H7 (cell line): ENCODE results near the gene ZBED4. TPM values are rescaled to one million over a fixed set of nuclear protein-coding genes. Genes with fewer than 3 reads are reported as not detected.
A peak's percentile ranks its signal among the peaks of the same experiment; 100 is the strongest.

ENCODE experiments used
- DNase-seq: peaks from one replicate; pipeline ENCODE4 v3.0.0; 2012
- H3K27me3 ChIP-seq: 2 replicates; pipeline ENCODE4 v1.6.0; 2011; ENCODE audit warnings: mild to moderate bottlenecking, low read length; ENCODE audit not compliant: control insufficient read depth, insufficient read depth
- H3K36me3 ChIP-seq: replicated peaks from 2 replicates; pipeline ENCODE4 v1.5.1; 2011; ENCODE audit warnings: low read length; ENCODE audit not compliant: control insufficient read depth, insufficient read depth
- H3K4me3 ChIP-seq: 2 replicates; pipeline ENCODE4 v1.5.1; 2011; ENCODE audit warnings: low read depth, mild to moderate bottlenecking, control low read depth, low read length, moderate library complexity; ENCODE audit not compliant: insufficient read depth
- total RNA-seq: library from RNA; depleted of rRNA; stranded (reverse); fragments of >200 nt; shearing (Covaris generic); gene quantifications from 2 replicates; pipeline ENCODE4 v1.2.3, GENCODE V29; 2014

Gene ZBED4
- total RNA-seq, 1 experiment from 2014 or later = 23.1 TPM

- no peak for DNase-seq
- no peaks in the 10 kb centered on the region for H3K27me3 ChIP-seq
- no peak overlapping the region for H3K4me3 ChIP-seq
- H3K36me3 ChIP-seq = peaks cover 5% of the 10 kb centered on the region
Measured at GRCh38 chr22:49906071-49906798, 52.6 kb downstream of the ZBED4 start.

GRCh38 chr22:49906799-49907290 is 53.2 kb downstream of the ZBED4 start:
- Histone ChIP-seq H3K36me3 (peaks cover 4% of the 10 kb centered on the region), H3K4me3 (no peak overlapping the region), H3K27me3 (no peaks in the 10 kb centered on the region)
- no peak for DNase-seq

GRCh38 chr22:49907807-49908206 is 54.2 kb downstream of the ZBED4 start:
- Histone ChIP-seq H3K4me3 (no peak overlapping the region), H3K36me3 (peaks cover 5% of the 10 kb centered on the region), H3K27me3 (no peaks in the 10 kb centered on the region)
- no peak for DNase-seq

DNA sequence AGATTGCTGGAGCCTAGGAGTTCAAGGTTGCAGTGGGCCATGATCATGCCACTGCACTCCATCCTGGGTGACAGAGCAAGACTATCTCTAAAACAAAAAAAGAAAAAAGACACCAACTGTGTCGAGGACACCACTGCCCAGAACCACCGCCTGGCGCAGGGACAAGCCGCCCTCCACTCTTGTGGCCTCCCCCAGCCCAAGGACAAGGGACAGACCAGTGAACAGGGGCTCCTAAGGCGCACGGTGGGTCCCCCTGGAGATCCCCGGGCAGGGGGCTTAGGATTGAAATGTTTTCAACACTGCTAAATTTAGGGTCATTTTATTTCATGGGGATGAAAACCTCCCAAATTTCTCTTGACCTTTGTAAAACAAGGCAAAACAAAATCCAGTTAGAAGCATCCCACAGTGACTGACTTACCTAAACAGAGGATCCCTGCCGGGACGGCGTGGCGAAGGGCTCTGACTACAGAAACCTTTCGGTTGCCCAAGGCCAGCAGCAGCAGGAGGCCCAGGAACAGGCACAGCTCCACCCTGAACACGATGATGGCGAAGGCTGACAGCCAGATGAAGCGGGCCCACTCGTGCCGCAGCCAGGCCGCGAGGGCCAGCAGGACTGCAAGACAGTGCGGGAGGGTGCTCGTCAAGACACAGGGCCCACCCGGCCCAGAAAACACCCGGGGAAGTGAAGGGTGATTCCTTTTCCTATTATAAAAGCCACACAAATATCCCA is 56.0 kb downstream of the ZBED4 start:
- Histone ChIP-seq H3K27me3 (no peaks in the 10 kb centered on the region), H3K36me3 (peaks cover 4% of the 10 kb centered on the region), H3K4me3 (no peak overlapping the region)
- DNase-seq = no peak

DNA sequence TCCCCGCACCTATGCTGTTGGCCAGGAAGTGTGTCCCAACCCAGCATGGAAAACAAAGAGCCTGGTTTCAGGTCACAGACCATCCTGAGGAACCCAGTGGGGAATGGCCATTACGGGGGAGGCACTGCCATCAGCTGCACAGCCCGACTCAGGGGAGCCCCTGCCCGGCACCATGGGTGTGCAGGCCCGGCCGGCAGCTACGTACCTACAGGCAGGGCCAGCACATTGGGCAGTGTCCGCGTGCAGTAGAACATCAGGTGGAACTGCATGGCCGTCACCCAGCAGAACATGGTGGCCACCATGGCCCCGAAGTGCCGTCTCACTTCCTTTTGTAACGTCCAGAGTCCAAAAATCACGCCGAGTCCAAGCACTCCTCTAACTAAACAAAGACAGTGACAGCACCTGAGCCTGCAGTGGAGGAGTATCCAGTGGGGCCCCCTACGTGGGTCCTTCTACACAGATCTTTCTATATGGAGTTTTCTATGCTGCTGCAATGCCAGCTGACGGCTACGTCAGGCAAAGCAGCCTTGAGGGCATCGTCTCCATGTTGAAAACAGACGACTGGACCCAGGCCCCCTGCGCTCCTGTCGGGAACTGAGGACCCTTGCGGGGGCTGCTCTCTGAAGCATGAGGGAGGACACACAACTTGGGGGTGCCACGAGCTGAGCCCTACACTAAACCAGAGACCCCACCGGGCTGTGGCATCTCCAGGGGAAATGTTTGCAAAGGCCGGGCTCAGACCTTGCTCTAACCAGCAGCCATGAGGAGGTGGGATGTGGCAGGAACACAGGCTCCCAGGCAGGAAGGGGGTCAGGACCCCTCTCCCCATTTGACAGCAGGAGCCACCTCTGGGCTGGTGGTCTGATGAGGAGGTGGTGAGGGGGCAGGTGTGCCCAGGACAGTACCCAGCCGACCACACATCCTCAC is 56.8 kb downstream of the ZBED4 start:
- DNase-seq = no peak
- Histone ChIP-seq H3K4me3 (no peak overlapping the region), H3K36me3 (peaks cover 4% of the 10 kb centered on the region)

DNA sequence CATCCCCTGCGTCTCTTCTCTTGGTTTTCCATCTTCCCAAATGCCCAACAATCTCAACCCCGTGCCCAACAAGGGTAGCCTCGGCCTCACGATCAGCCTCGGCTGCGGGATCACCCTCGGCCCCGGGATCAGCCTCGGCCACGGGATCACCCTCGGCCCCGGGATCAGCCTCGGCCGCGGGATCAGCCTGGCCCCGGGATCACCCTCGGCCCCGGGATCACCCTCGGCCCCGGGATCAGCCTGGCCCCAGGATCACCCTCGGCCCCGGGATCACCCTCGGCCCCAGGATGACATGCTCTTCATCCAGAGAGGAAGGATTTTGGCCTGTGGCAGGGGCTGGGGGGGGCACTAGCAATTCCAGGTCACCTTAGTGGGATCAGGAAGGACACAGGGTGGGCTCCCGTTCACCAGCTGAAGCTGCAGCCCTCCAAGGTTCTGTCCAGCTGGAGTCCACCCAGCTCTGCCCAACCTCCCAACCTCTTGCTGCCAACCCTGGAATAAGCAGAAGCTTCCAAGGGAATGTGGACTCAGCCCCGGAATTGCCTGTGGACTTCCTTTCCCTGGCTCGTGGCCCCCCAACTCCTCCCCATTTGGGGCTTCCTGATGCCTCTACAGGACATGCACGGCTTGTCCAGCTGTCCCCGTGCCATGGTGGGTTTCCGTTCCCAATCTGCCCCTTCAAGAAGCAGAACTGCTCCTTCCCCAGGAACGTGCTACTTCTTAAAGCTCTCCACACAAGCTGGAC is 58.4 kb downstream of the ZBED4 start:
- DNase-seq = no peak
- Histone ChIP-seq H3K36me3 (peaks cover 4% of the 10 kb centered on the region), H3K27me3 (no peaks in the 10 kb centered on the region), H3K4me3 (no peak overlapping the region)

More for the DNA sequence above, 56.8 kb downstream of the ZBED4 start:
- H3K27me3 ChIP-seq = no peaks in the 10 kb centered on the region

DNA sequence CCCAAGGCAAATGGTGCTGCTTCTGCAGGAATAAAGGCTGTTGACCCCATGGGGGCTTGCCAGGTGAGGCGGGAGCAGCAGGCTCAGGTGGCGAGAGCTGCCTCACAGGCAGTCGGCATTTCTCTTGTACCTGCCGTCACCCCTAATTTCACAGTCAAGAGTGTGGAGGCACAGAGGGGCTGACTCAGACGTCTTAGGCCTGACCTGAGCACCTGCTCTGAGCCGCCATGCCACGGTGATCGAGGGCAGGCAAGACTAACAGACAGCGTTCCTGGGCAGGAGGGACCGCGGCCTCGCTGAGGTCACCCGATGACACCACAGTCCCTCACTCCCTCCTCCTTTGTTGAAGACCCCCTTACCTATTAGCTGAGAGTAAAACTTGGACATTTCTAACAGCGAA is 59.4 kb downstream of the ZBED4 start:
- H3K4me3 ChIP-seq = no peak overlapping the region
- no peak for DNase-seq
- H3K36me3 ChIP-seq = peaks cover 3% of the 10 kb centered on the region
- no peaks in the 10 kb centered on the region for H3K27me3 ChIP-seq

- Histone ChIP-seq H3K27me3 (no peaks in the 10 kb centered on the region), H3K4me3 (no peak overlapping the region), H3K36me3 (peaks cover 3% of the 10 kb centered on the region)
- DNase-seq = no peak
Measured at GRCh38 chr22:49913446-49913845, 59.8 kb downstream of the ZBED4 start.

DNA sequence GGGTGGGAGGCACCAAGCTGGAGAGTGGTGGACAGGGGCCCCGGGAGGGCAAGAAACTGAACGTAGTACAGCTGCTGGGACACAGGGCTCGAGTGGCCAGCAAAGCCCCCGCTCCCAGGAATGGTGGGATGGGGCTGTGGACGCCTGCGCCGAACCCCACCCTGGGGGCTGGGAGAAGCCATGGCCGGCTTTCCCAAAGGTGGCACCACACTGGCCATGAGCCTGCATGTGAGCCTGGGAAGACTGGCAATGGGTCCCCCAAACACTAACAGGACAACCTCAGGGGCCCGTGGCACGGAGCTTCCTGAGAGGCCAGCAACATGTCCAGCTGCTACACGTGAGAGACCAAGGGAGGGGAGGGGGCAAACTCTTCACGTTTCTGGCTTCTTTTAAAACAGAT is 60.6 kb downstream of the ZBED4 start:
- H3K36me3 ChIP-seq = peaks cover 3% of the 10 kb centered on the region
- no peak for DNase-seq
- no peak overlapping the region for H3K4me3 ChIP-seq
- no peaks in the 10 kb centered on the region; the same call in 1 of the 2 replicates for H3K27me3 ChIP-seq

- no peak overlapping the region for H3K4me3 ChIP-seq
- DNase-seq = no peak
- no peaks in the 10 kb centered on the region; the same call in 1 of the 2 replicates for H3K27me3 ChIP-seq
- H3K36me3 ChIP-seq = peaks cover 5% of the 10 kb centered on the region
Measured at GRCh38 chr22:49915610-49916009, 62.0 kb downstream of the ZBED4 start.

GRCh38 chr22:49916831-49917230 is 63.2 kb downstream of the ZBED4 start:
- no peak overlapping the region for H3K4me3 ChIP-seq
- no peak for DNase-seq
- H3K36me3 ChIP-seq = peaks cover 5% of the 10 kb centered on the region
- H3K27me3 ChIP-seq = no peaks in the 10 kb centered on the region; the same call in 1 of the 2 replicates

- Histone ChIP-seq H3K27me3 (no peaks in the 10 kb centered on the region; the same call in 1 of the 2 replicates), H3K36me3 (peaks cover 3% of the 10 kb centered on the region), H3K4me3 (peak within 1 kb of the TSS; percentile 69)
- peak; percentile 100 for DNase-seq
Measured at GRCh38 chr22:49917974-49918910, 64.6 kb downstream of the ZBED4 start, which contains the start of the genes ALG12 and CRELD2. ALG12 (minus strand) TSS chr22:49918438; CDS start chr22:49913765, 4,673 bp downstream. CRELD2 (plus strand) TSS chr22:49918634; CDS start chr22:49918770, 136 bp downstream.
